Natural killer cell (primary cell): ENCODE data around the gene AQR. TPM values are rescaled to one million over a fixed set of nuclear protein-coding genes. Genes with fewer than 3 reads are reported as not detected.

Experiments used
- ATAC-seq, 3 donors: fragments of 150-1000 bp in 2 of 3; fragments of 200-7000 bp in 1 of 3; cut with Tn5 transposase; 1 replicate in 1 of 3; 2 replicates in 2 of 3; pipeline ENCODE4 v1.10.0; 2021; ENCODE audit warnings: mild to moderate bottlenecking in 2 of 3, moderate library complexity in 2 of 3
- DNase-seq, 2 donors: peaks; one replicate each; pipeline versions ENCODE4 v3.0.0 to v3.0.0-alpha.2; 2013 to 2021; ENCODE audit warnings: mixed read lengths in 1 of 2
- H3K27ac ChIP-seq: one replicate; pipeline ENCODE4 v1.5.1; 2013; ENCODE audit warnings: mild to moderate bottlenecking, low read length
- H3K27me3 ChIP-seq: one replicate; pipeline ENCODE4 v1.6.1; 2013; ENCODE audit warnings: low read length; ENCODE audit not compliant: control insufficient read depth, insufficient read depth
- H3K36me3 ChIP-seq: one replicate; pipeline ENCODE4 v1.6.1; 2013; ENCODE audit warnings: low read length; ENCODE audit not compliant: control insufficient read depth, insufficient read depth
- H3K4me1 ChIP-seq: one replicate; pipeline ENCODE4 v1.6.1; 2013; ENCODE audit warnings: low read length; ENCODE audit not compliant: control insufficient read depth, insufficient read depth
- H3K4me3 ChIP-seq: one replicate; pipeline ENCODE4 v1.5.1; 2013; ENCODE audit warnings: low read length
- H3K9me3 ChIP-seq: one replicate; pipeline ENCODE4 v1.6.1; 2013; ENCODE audit warnings: low read length; ENCODE audit not compliant: control insufficient read depth, insufficient read depth
- H3K27ac Mint-ChIP-seq, 2 donors: one replicate each; pipeline ENCODE4 v1.8.0; 2022; ENCODE audit warnings: mild to moderate bottlenecking in 2 of 2, mixed read lengths in 2 of 2, moderate library complexity in 1 of 2
- H3K27me3 Mint-ChIP-seq, 2 donors: one replicate each; pipeline ENCODE4 v1.8.0; 2022; ENCODE audit warnings: low read depth in 2 of 2, mixed read lengths in 2 of 2
- H3K36me3 Mint-ChIP-seq: one replicate; pipeline ENCODE4 v1.8.0; 2022; ENCODE audit warnings: mixed read lengths
- H3K4me1 Mint-ChIP-seq, 2 donors: one replicate each; pipeline ENCODE4 v1.8.0; 2022; ENCODE audit warnings: mixed read lengths in 2 of 2
- H3K4me3 Mint-ChIP-seq: one replicate; pipeline ENCODE4 v1.8.0; 2022; ENCODE audit warnings: mild to moderate bottlenecking, moderate library complexity, mixed read lengths
- H3K9me3 Mint-ChIP-seq, 2 donors: one replicate each; pipeline ENCODE4 v1.8.0; 2022; ENCODE audit warnings: mixed read lengths in 2 of 2
- WGBS: methylation state at CpG from one replicate; pipeline ENCODE4 v1.1.7; 2013; ENCODE audit warnings: missing lambda C conversion rate; ENCODE audit not compliant: insufficient coverage; 5-methylcytosine and 5-hydroxymethylcytosine counted together
- intact Hi-C: fragments of 100-400 bp; cut with micrococcal nuclease; formaldehyde crosslinking; loops from one replicate; pipeline ENCODE4 v1.14.2; 2022
- total RNA-seq, 4 donors: library from RNA; stranded (reverse); fragments of 120-200 nt in 1 of 4; gene quantifications; one replicate each; pipeline versions ENCODE4 v1.2.3 to v1.2.4, GENCODE V29; 2013 to 2022
- TF ChIP-seq, protein P1 (sequence below): fragments of 200-600 bp; IDR thresholded peaks from one replicate; pipeline ENCODE4 v1.8.0; 2022; ENCODE audit warnings: antibody characterized with exemption

Gene AQR
- 10 to 100 TPM; 44.8 to 64.4 (median 53.0) TPM for total RNA-seq
- total RNA-seq (2013): 60.0 TPM

DNA sequence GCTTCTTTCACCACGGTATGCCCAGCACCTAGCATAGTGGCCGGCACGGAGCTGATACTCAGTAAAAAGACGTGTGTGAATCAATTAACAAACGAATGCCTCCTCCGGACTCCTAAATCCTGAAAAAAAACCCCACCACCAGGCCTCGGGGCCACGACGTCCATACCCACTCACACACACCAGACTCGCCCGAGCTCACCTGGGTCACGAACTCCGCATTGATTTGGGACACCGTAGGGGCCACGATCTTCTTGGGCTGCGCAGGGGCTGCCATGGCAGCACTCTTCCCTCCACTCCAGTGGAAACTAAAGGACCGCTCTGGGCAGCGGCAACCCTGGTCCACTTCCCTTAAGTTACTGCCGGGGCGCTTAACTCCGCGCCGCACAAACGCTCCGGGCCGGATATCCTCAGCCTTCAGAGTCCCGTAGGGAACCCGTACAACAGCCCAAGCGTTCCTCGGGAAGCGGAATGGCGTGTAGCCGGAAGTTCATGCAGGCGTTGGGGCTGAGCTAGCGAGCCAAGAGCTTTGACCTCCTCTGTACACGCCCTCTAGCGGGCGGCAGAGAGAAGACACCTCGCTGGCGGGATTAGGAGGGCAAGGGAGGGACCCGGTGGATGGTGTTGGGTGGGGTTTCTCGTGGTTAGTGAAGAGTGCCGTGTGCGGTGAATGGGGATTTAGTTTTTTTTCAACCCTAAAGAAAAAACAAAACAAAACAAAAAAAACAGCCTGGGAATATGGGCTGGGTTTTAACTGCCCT is at the start of gene AQR:
AQR (minus strand) TSS at position 403 of the 758 bp plus-strand sequence; CDS start at position 274, 129 bp downstream.
- no peaks in the 10 kb centered on the region for H3K27me3 Mint-ChIP-seq
- H3K4me1 ChIP-seq: peaks cover 19% of the 10 kb centered on the region
- no peaks in the 10 kb centered on the region for H3K27me3 ChIP-seq
- H3K36me3 ChIP-seq: no peaks in the 10 kb centered on the region
- TF ChIP-seq, protein P1, sequence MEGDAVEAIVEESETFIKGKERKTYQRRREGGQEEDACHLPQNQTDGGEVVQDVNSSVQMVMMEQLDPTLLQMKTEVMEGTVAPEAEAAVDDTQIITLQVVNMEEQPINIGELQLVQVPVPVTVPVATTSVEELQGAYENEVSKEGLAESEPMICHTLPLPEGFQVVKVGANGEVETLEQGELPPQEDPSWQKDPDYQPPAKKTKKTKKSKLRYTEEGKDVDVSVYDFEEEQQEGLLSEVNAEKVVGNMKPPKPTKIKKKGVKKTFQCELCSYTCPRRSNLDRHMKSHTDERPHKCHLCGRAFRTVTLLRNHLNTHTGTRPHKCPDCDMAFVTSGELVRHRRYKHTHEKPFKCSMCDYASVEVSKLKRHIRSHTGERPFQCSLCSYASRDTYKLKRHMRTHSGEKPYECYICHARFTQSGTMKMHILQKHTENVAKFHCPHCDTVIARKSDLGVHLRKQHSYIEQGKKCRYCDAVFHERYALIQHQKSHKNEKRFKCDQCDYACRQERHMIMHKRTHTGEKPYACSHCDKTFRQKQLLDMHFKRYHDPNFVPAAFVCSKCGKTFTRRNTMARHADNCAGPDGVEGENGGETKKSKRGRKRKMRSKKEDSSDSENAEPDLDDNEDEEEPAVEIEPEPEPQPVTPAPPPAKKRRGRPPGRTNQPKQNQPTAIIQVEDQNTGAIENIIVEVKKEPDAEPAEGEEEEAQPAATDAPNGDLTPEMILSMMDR: peak; percentile 99
- ATAC-seq: peak; percentile 97 to 99 (median 97)
- no peaks in the 10 kb centered on the region for H3K9me3 Mint-ChIP-seq
- peak within 1 kb of the TSS; percentile 85 for H3K4me3 ChIP-seq
- peak within 1 kb of the TSS; percentile 66 for H3K27ac ChIP-seq
- under 1% methylated on average over 41 of the region's 44 CpGs for WGBS
- no peaks in the 10 kb centered on the region for H3K36me3 Mint-ChIP-seq
- peak within 1 kb of the TSS; percentile 100 for H3K4me3 Mint-ChIP-seq
- H3K4me1 Mint-ChIP-seq: peaks cover 47 to 49% of the 10 kb centered on the region in 2 donors
- peak within 1 kb of the TSS; percentile 95 to 97 for H3K27ac Mint-ChIP-seq
- DNase-seq: peak; percentile 83 to 96
- intact Hi-C loops: loop anchor here (1.0 kb wide), 1 partner anchor 18 kb away; no protein-coding TSS in a partner anchor
- no peaks in the 10 kb centered on the region for H3K9me3 ChIP-seq

GRCh38 chr15:35014241-35014640 is 44.7 kb upstream of the AQR start:
- Mint-ChIP-seq H3K4me3 (no peak overlapping the region), H3K36me3 (no peaks in the 10 kb centered on the region), H3K27me3 (peaks cover 8% of the 10 kb centered on the region in 2 donors), H3K9me3 (no peaks in the 10 kb centered on the region), H3K27ac (no peak overlapping the region), H3K4me1 (no peaks in the 10 kb centered on the region)
- no peak overlapping the region for H3K4me3 ChIP-seq
- H3K27ac ChIP-seq: no peak overlapping the region
- DNase-seq (no peak), ATAC-seq (no peak)
- TF ChIP-seq, protein P1: no peak
- no peaks in the 10 kb centered on the region for H3K4me1 ChIP-seq
- H3K27me3 ChIP-seq: no peaks in the 10 kb centered on the region
- H3K36me3 ChIP-seq: no peaks in the 10 kb centered on the region
- H3K9me3 ChIP-seq: no peaks in the 10 kb centered on the region
- intact Hi-C loops: no loop called here

DNA sequence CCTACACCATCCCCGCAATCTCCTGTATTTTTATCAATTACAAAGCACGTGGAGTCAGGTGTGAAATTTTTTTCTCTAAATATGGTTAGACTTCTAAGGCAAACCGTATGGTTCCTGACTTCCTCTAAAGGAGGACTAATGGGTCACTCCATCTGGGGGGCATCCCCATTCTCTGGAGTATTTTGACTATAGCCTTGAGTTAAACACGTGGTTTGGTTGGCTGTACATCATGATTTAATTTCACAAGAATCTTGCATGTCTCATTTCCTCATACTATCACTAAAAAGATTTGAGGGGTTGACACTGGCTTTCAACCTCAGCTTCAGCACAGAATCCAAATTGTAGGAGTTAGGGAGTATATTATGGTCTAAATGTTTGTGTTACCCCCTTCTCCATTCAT is 43.8 kb upstream of the AQR start:
- Histone ChIP-seq H3K4me1 (no peaks in the 10 kb centered on the region), H3K4me3 (no peak overlapping the region), H3K27me3 (no peaks in the 10 kb centered on the region), H3K27ac (no peak overlapping the region), H3K36me3 (no peaks in the 10 kb centered on the region), H3K9me3 (no peaks in the 10 kb centered on the region)
- no peaks in the 10 kb centered on the region for H3K36me3 Mint-ChIP-seq
- TF ChIP-seq, protein P1: no peak
- peaks cover 8% of the 10 kb centered on the region in 2 donors for H3K27me3 Mint-ChIP-seq
- H3K9me3 Mint-ChIP-seq: no peaks in the 10 kb centered on the region
- H3K4me3 Mint-ChIP-seq: no peak overlapping the region
- no peak overlapping the region for H3K27ac Mint-ChIP-seq
- no peak for ATAC-seq
- intact Hi-C loops: no loop called here
- no peak for DNase-seq
- H3K4me1 Mint-ChIP-seq: no peaks in the 10 kb centered on the region
- 40% methylated on average over 2 of the region's 4 CpGs for WGBS

GRCh38 chr15:35007397-35007796 is 37.9 kb upstream of the AQR start:
- Histone ChIP-seq H3K4me1 (no peaks in the 10 kb centered on the region), H3K36me3 (no peaks in the 10 kb centered on the region), H3K27ac (no peak overlapping the region), H3K27me3 (no peaks in the 10 kb centered on the region), H3K4me3 (no peak overlapping the region), H3K9me3 (no peaks in the 10 kb centered on the region)
- Mint-ChIP-seq H3K36me3 (no peaks in the 10 kb centered on the region), H3K9me3 (no peaks in the 10 kb centered on the region), H3K4me3 (no peak overlapping the region), H3K27ac (no peak overlapping the region), H3K4me1 (no peaks in the 10 kb centered on the region), H3K27me3 (peaks cover 0 to 14% of the 10 kb centered on the region in 2 donors)
- no peak for DNase-seq
- TF ChIP-seq, protein P1: no peak
- ATAC-seq: no peak
- 96% methylated on average over 2 of the region's 2 CpGs for WGBS
- intact Hi-C loops: no loop called here
